ENCODE data around the gene P4HA3.

The P4HA3 gene

GRCh38 chr11:74284466-74284865, 27.0 kb downstream of the P4HA3 start:
- CTCF ChIA-PET, result interaction anchor here (0.6 kb wide), 1 partner anchor 220 kb away, joined by 3 read pairs; no protein-coding TSS in a partner anchor
- POLR2A ChIA-PET, result no interaction called here
- no peak for TF ChIP-seq LEF1 (IDR thresholded peaks at IDR 0.05; ENCODE audit: borderline replicate concordance)
- no peak for TF ChIP-seq NFRKB (IDR thresholded peaks at IDR 0.05)
- TF ChIP-seq SP1 (IDR thresholded peaks at IDR 0.05), result no peak
- no peak for TF ChIP-seq SUZ12 (IDR thresholded peaks at IDR 0.05)
- TF ChIP-seq ZNF384 (IDR thresholded peaks at IDR 0.05), result no peak
- TF ChIP-seq ELF4 (IDR thresholded peaks at IDR 0.05), result no peak
- no peak for TF ChIP-seq ARNT (IDR thresholded peaks at IDR 0.05)
- TF ChIP-seq CTBP1 (IDR thresholded peaks at IDR 0.05; ENCODE audit: borderline replicate concordance), result no peak
- TF ChIP-seq PKNOX1 (IDR thresholded peaks at IDR 0.05), result no peak
- TF ChIP-seq TARDBP (IDR thresholded peaks at IDR 0.05), result no peak
- no peak for TF ChIP-seq BHLHE40 (IDR thresholded peaks at IDR 0.05; ENCODE audit: borderline replicate concordance)
- no peak for TF ChIP-seq HDGF (IDR thresholded peaks at IDR 0.05; ENCODE audit: borderline replicate concordance)
- no peak for DNase-seq (ENCODE audit: extremely low spot score)

GRCh38 chr11:74283580-74284180, 27.8 kb downstream of the P4HA3 start:
- CTCF ChIA-PET, result interaction anchor here (0.6 to 1.4 kb wide), 2 partner anchors 28 to 220 kb away, joined by 3 read pairs; no protein-coding TSS in a partner anchor
- TF ChIP-seq SUZ12 (IDR thresholded peaks at IDR 0.05), result no peak
- no peak for TF ChIP-seq BHLHE40 (IDR thresholded peaks at IDR 0.05; ENCODE audit: borderline replicate concordance)
- no peak for TF ChIP-seq NFRKB (IDR thresholded peaks at IDR 0.05)
- no peak for TF ChIP-seq CTBP1 (IDR thresholded peaks at IDR 0.05; ENCODE audit: borderline replicate concordance)
- TF ChIP-seq TARDBP (IDR thresholded peaks at IDR 0.05), result no peak
- no peak for TF ChIP-seq FOXA1 (IDR thresholded peaks at IDR 0.05)
- TF ChIP-seq L3MBTL2 (conservative IDR thresholded peaks at IDR 0.05), result no peak
- TF ChIP-seq SP1 (IDR thresholded peaks at IDR 0.05), result no peak
- TF ChIP-seq HDGF (IDR thresholded peaks at IDR 0.05; ENCODE audit: borderline replicate concordance), result no peak
- no peak for TF ChIP-seq FOXK2 (IDR thresholded peaks at IDR 0.05)
- no peak for TF ChIP-seq FOXM1 (IDR thresholded peaks at IDR 0.05; ENCODE audit: borderline replicate concordance)
- TF ChIP-seq PKNOX1 (IDR thresholded peaks at IDR 0.05), result no peak
- POLR2A ChIA-PET, result no interaction called here
- no peak for DNase-seq (ENCODE audit: extremely low spot score)

DNA sequence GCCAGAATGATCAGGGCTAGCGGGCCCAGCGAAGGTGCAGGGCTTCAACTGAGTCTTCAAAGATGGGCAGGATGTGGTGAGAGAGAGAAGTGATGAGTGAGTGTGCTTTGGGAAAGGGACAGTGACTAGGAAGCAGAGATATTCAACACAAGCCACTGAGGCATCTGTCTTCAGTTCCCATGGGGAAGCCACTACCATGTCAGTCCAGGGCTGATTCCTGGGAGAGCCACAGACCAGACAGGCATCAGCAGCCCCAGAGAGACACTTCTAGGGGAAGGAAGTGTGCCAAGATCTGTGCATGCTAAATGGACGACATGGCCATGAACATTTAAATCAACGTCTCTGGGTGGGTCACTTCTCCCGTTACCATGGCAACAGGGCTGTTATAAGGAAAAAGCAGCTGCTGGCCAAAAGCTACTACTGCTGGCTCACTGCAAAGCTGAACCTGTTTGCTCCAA, 28.5 kb downstream of the P4HA3 start:
- DNase-seq (ENCODE audit: extremely low spot score), result no peak
- TF ChIP-seq ARNT (IDR thresholded peaks at IDR 0.05), result no peak
- no peak for TF ChIP-seq HDGF (IDR thresholded peaks at IDR 0.05; ENCODE audit: borderline replicate concordance)
- no peak for TF ChIP-seq BHLHE40 (IDR thresholded peaks at IDR 0.05; ENCODE audit: borderline replicate concordance)
- no peak for TF ChIP-seq ZNF384 (IDR thresholded peaks at IDR 0.05)
- no peak for TF ChIP-seq ELF4 (IDR thresholded peaks at IDR 0.05)
- no peak for TF ChIP-seq TARDBP (IDR thresholded peaks at IDR 0.05)
- TF ChIP-seq SUZ12 (IDR thresholded peaks at IDR 0.05), result no peak
- TF ChIP-seq LEF1 (IDR thresholded peaks at IDR 0.05; ENCODE audit: borderline replicate concordance), result no peak
- TF ChIP-seq FOXK2 (IDR thresholded peaks at IDR 0.05), result no peak
- no peak for TF ChIP-seq SP1 (IDR thresholded peaks at IDR 0.05)
- no peak for TF ChIP-seq PKNOX1 (IDR thresholded peaks at IDR 0.05)
- no peak for TF ChIP-seq FOXM1 (IDR thresholded peaks at IDR 0.05; ENCODE audit: borderline replicate concordance)
- CTCF ChIA-PET, result interaction anchor here (1.4 kb wide), 1 partner anchor 28 kb away, joined by 3 read pairs; no protein-coding TSS in a partner anchor
- POLR2A ChIA-PET, result no interaction called here

- no peak for DNase-seq (ENCODE audit: extremely low spot score)
- ChIA-PET CTCF (interaction anchor here (1.4 kb wide), 1 partner anchor 27 kb away, joined by 3 read pairs; no protein-coding TSS in a partner anchor), POLR2A (no interaction called here)
- TF ChIP-seq LEF1 (IDR thresholded peaks at IDR 0.05; ENCODE audit: borderline replicate concordance), result no peak
- no peak for TF ChIP-seq FOXK2 (IDR thresholded peaks at IDR 0.05)
- TF ChIP-seq SUZ12 (IDR thresholded peaks at IDR 0.05), result no peak
Observed at GRCh38 chr11:74282421-74282820, 29.0 kb downstream of the P4HA3 start.

- POLR2A ChIA-PET, result no interaction called here
- no peak for DNase-seq (ENCODE audit: extremely low spot score)
- CTCF ChIA-PET, result no interaction called here
- no peak for TF ChIP-seq ARNT (IDR thresholded peaks at IDR 0.05)
- TF ChIP-seq ZNF384 (IDR thresholded peaks at IDR 0.05), result no peak
- no peak for TF ChIP-seq FOXA1 (IDR thresholded peaks at IDR 0.05)
- TF ChIP-seq BHLHE40 (IDR thresholded peaks at IDR 0.05; ENCODE audit: borderline replicate concordance), result no peak
- TF ChIP-seq FOXK2 (IDR thresholded peaks at IDR 0.05), result no peak
- no peak for TF ChIP-seq SP1 (IDR thresholded peaks at IDR 0.05)
- no peak for TF ChIP-seq L3MBTL2 (conservative IDR thresholded peaks at IDR 0.05)
- TF ChIP-seq NFRKB (IDR thresholded peaks at IDR 0.05), result no peak
- TF ChIP-seq SUZ12 (IDR thresholded peaks at IDR 0.05), result no peak
Observed at GRCh38 chr11:74280494-74280893, 30.9 kb downstream of the P4HA3 start.

DNA sequence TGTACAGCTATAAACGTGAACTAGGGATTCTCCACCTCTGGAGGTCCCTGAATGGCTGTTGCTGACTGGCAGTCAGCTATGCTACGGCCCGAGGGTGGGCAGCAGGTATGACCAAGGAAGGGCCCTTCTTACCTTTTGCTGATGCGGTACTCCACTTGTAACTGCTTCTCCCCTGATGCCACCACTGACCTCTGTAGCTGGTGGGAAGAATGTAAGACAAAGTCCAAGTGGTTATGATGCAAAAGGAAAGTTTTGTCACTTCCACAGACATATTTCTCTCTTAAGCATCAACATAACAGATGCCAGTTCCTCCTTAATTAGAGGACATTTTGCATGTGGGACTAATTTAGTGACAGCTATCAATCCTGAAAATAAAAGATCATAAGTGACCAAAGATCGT, 32.2 kb downstream of the P4HA3 start:
- no peak for DNase-seq (ENCODE audit: extremely low spot score)
- TF ChIP-seq L3MBTL2 (conservative IDR thresholded peaks at IDR 0.05) (no peak), SUZ12 (IDR thresholded peaks at IDR 0.05) (no peak), ARNT (IDR thresholded peaks at IDR 0.05) (no peak), PKNOX1 (IDR thresholded peaks at IDR 0.05) (no peak), NFRKB (IDR thresholded peaks at IDR 0.05) (no peak), BHLHE40 (IDR thresholded peaks at IDR 0.05; ENCODE audit: borderline replicate concordance) (no peak), FOXM1 (IDR thresholded peaks at IDR 0.05; ENCODE audit: borderline replicate concordance) (no peak), TARDBP (IDR thresholded peaks at IDR 0.05) (no peak), SP1 (IDR thresholded peaks at IDR 0.05) (no peak), HDGF (IDR thresholded peaks at IDR 0.05; ENCODE audit: borderline replicate concordance) (no peak), ZNF384 (IDR thresholded peaks at IDR 0.05) (no peak), LEF1 (IDR thresholded peaks at IDR 0.05; ENCODE audit: borderline replicate concordance) (no peak), FOXK2 (IDR thresholded peaks at IDR 0.05) (no peak), FOXA1 (IDR thresholded peaks at IDR 0.05) (no peak)
- ChIA-PET CTCF (interaction anchor here (1.5 kb wide), 1 partner anchor 24 kb away, joined by 4 read pairs; no protein-coding TSS in a partner anchor), POLR2A (no interaction called here)
